ENCODE results near the gene CCDC85C. TPM values are rescaled to one million over a fixed set of nuclear protein-coding genes. Genes with fewer than 3 reads are reported as not detected.

CCDC85C gene
- total and polyA plus RNA-seq, 2 of the 8 experiments (the other 6 are each of a cell fraction or from before 2014, with no cell fraction given): 16.8 to 35.8 TPM

- H2BK120ac ChIP-seq (replicated peaks; ENCODE audit: low read depth, low read length): no peak overlapping the region
- POLR2A ChIA-PET (ENCODE audit: partially characterized antibody): no interaction called here
- no peak overlapping the region for H4K91ac ChIP-seq (replicated peaks; ENCODE audit: insufficient read length, low read length)
- peaks cover under 1% of the 10 kb centered on the region in 2 experiments for H4K20me1 ChIP-seq (replicated peaks in 1 of 2; ENCODE audit: control insufficient read depth in 1 of 2, insufficient read depth in 2 of 2, low read length in 2 of 2)
- WGBS, 2 experiments (ENCODE audit: extremely low coverage in 1 of 2, insufficient coverage in 1 of 2, insufficient read length in 1 of 2, insufficient replicate concordance in 2 of 2, low coverage in 1 of 2, low lambda C conversion rate in 2 of 2, missing lambda C conversion rate in 1 of 2): 97% methylated on average over 2 of the region's 2 CpGs; no CpG with 5 or more reads in 1 of the 2 experiments
- H3K23ac ChIP-seq (ENCODE audit: insufficient read length): no peak overlapping the region
- no peak overlapping the region for H3K4me3 ChIP-seq (ENCODE audit: extremely low read depth in 1 of 4, insufficient read depth in 2 of 4, low read depth in 3 of 4, low read length in 4 of 4)
- peaks cover 10% of the 10 kb centered on the region for H3K23me2 ChIP-seq (ENCODE audit: low read depth, low read length)
- H3K4me1 ChIP-seq (replicated peaks in 1 of 4; ENCODE audit: control insufficient read depth in 3 of 4, insufficient read depth in 4 of 4, low read length in 3 of 4): peaks cover 0 to 17% (median 7%) of the 10 kb centered on the region in 4 experiments; a peak in 5 of 7 replicates
- DNase-seq (ENCODE audit: low read depth in 1 of 2, low spot score in 2 of 2): no peak
- H3K18ac ChIP-seq (ENCODE audit: extremely low read depth, low read length): no peak overlapping the region
- H3K36me3 ChIP-seq (ENCODE audit: control insufficient read depth in 2 of 4, insufficient read depth in 4 of 4, low read length in 3 of 4): no peaks in the 10 kb centered on the region
- no peak overlapping the region for H3K4me2 ChIP-seq (ENCODE audit: insufficient read depth in 1 of 2, low read depth in 2 of 2, low read length in 2 of 2)
- no peak overlapping the region for H2BK20ac ChIP-seq (ENCODE audit: low read length)
- H2BK15ac ChIP-seq (ENCODE audit: low read length): peak overlapping the region; percentile 81; the same call in 1 of the 2 replicates
- H2BK5ac ChIP-seq (ENCODE audit: low read depth, low read length): no peak overlapping the region
- H3K56ac ChIP-seq (replicated peaks; ENCODE audit: insufficient read length, low read depth, low read length): no peak overlapping the region
- no peaks in the 10 kb centered on the region; the same call in 1 of the 2 replicates for H3K79me1 ChIP-seq (ENCODE audit: low read depth, low read length)
- no peaks in the 10 kb centered on the region; a peak in 1 of 4 replicates for H3K9me3 ChIP-seq (ENCODE audit: insufficient read depth in 2 of 2, low read depth in 1 of 2, low read length in 1 of 2)
- no peak overlapping the region for H4K5ac ChIP-seq (ENCODE audit: insufficient read length, low read depth, low read length)
- 0 out of 2 replicates have a peak overlapping the region, but pooled peaks have one; percentile 75 for H2AK5ac ChIP-seq (ENCODE audit: low read depth, low read length)
- H3K79me2 ChIP-seq (ENCODE audit: control insufficient read depth in 1 of 2, insufficient read depth in 2 of 2, low read length in 2 of 2): no peaks in the 10 kb centered on the region
- peaks cover 0 to 15% (median 10%) of the 10 kb centered on the region in 4 experiments; a peak in 5 of 7 replicates for H3K27me3 ChIP-seq (replicated peaks in 1 of 4; ENCODE audit: control insufficient read depth in 3 of 4, extremely low read depth in 1 of 4, insufficient read depth in 3 of 4, low read length in 3 of 4)
- no peak overlapping the region for H3K9ac ChIP-seq (replicated peaks in 1 of 4; ENCODE audit: extremely low read depth in 1 of 4, low read depth in 3 of 4, low read length in 3 of 4)
- H2BK12ac ChIP-seq (ENCODE audit: low read depth, low read length): no peak overlapping the region
- H3K4ac ChIP-seq (replicated peaks; ENCODE audit: insufficient read length, low read depth, low read length): no peak overlapping the region
- no peak overlapping the region for H4K8ac ChIP-seq (ENCODE audit: extremely low read depth, insufficient read depth, low read length)
- H3K14ac ChIP-seq (ENCODE audit: insufficient read length): no peak overlapping the region
- H2AFZ ChIP-seq (ENCODE audit: low read length): no peak overlapping the region
- no peak overlapping the region for H3K27ac ChIP-seq (ENCODE audit: low read depth, low read length)
- FAIRE-seq: no peak
- CTCF ChIA-PET (ENCODE audit: partially characterized antibody): interaction anchor here (0.7 to 6.4 kb wide), 14 partner anchors 9 to 98 kb away, joined by 3 to 37 read pairs (median 3); no protein-coding TSS in a partner anchor
- TF ChIP-seq YY1 (IDR thresholded peaks at IDR 0.05; ENCODE audit: low read depth, low read length): no peak
- no peak for TF ChIP-seq BRCA1 (IDR thresholded peaks at IDR 0.05; ENCODE audit: low read depth, low read length)
- TF ChIP-seq CHD1 (IDR thresholded peaks at IDR 0.05; ENCODE audit: low read depth, low read length): no peak
- no peak for TF ChIP-seq TEAD4 (IDR thresholded peaks at IDR 0.05; ENCODE audit: low read depth, low read length)
- TF ChIP-seq KDM4A (IDR thresholded peaks at IDR 0.05; ENCODE audit: low read depth, low read length, severe bottlenecking): no peak
- TF ChIP-seq HDAC2 (IDR thresholded peaks at IDR 0.05; ENCODE audit: borderline replicate concordance in 1 of 2, low read depth in 2 of 2, low read length in 2 of 2): no peak
- TF ChIP-seq ASH2L (IDR thresholded peaks at IDR 0.05; ENCODE audit: low read length): no peak
- TF ChIP-seq POLR2A (IDR thresholded peaks at IDR 0.05; ENCODE audit: control extremely low read depth in 1 of 2, low read depth in 2 of 2, low read length in 2 of 2): no peak
- TF ChIP-seq ATF3 (IDR thresholded peaks at IDR 0.05; ENCODE audit: insufficient read depth, low read depth, low read length): no peak
- TF ChIP-seq SIN3A (conservative IDR thresholded peaks at IDR 0.05 in 1 of 2, IDR thresholded peaks at IDR 0.05 in 1 of 2; ENCODE audit: low read depth in 1 of 2, low read length in 2 of 2): no peak
- no peak for TF ChIP-seq NRF1 (IDR thresholded peaks at IDR 0.05; ENCODE audit: low read depth, low read length)
- no peak for TF ChIP-seq RFX5 (IDR thresholded peaks at IDR 0.05; ENCODE audit: borderline replicate concordance, low read depth, low read length)
- no peak for TF ChIP-seq SUZ12 (IDR thresholded peaks at IDR 0.05; ENCODE audit: low read length)
Observed at GRCh38 chr14:99608591-99608990, 4.6 kb upstream of the CCDC85C start.

All from H1 (cell line).